Measurements from ENCODE around the gene TMC2.
"Not testable (repeated sequence)": the region's sequence is repeated elsewhere in the genome, so short reads cannot be mapped to it uniquely, and the experiment has no call there.

The TMC2 gene

GRCh38 chr20:2663887-2664719 lies 127.7 kb downstream of the TMC2 start, which contains the start of gene IDH3B:
Gene IDH3B, minus strand, starts transcription at chr20:2664216. Its CDS starts 28 bp downstream, at chr20:2664188.
- peak; percentile 92 for DNase-seq

- no peak for DNase-seq
Measured at GRCh38 chr20:2671977-2672376, 135.6 kb downstream of the TMC2 start.

GRCh38 chr20:2672446-2672845 lies 136.1 kb downstream of the TMC2 start:
- no peak for DNase-seq

GRCh38 chr20:2673453-2673852 lies 137.1 kb downstream of the TMC2 start:
- no peak for DNase-seq

- DNase-seq = no peak
Measured at GRCh38 chr20:2680046-2680445, 143.7 kb downstream of the TMC2 start.

GRCh38 chr20:2682040-2682439 lies 145.7 kb downstream of the TMC2 start:
- not testable (repeated sequence) for DNase-seq

- DNase-seq = not testable (repeated sequence)
Measured at GRCh38 chr20:2684817-2685216, 148.4 kb downstream of the TMC2 start.

GRCh38 chr20:2687514-2687913 lies 151.1 kb downstream of the TMC2 start:
- DNase-seq = no peak

- DNase-seq = peak; percentile 74
Measured at GRCh38 chr20:2688041-2688591, 151.7 kb downstream of the TMC2 start.

GRCh38 chr20:2690213-2690612 lies 153.8 kb downstream of the TMC2 start:
- no peak for DNase-seq

- no peak for DNase-seq
Measured at GRCh38 chr20:2690718-2691117, 154.3 kb downstream of the TMC2 start.

GRCh38 chr20:2691127-2691526 lies 154.8 kb downstream of the TMC2 start:
- DNase-seq = no peak

All from CD4-positive, alpha-beta T cell treated with Interleukin-4 for 4 hours (primary cell).